T-helper 2 cell (primary cell): ENCODE measurements around the gene WDR4.
A peak's percentile ranks its signal among the peaks of the same experiment; 100 is the strongest.
"Not testable (repeated sequence)": the region's sequence is repeated elsewhere in the genome, so short reads cannot be mapped to it uniquely, and the experiment has no call there.

Experiments
- DNase-seq, 5 experiments: peaks; one replicate each; pipeline versions ENCODE4 v3.0.0 to v3.0.0-alpha.2; 2012 to 2022
- total RNA-seq, 2 donors: gene quantifications; one replicate each; lab custom pipeline; 2026; lab: John Stamatoyannopoulos, UW

WDR4 gene, protein sequence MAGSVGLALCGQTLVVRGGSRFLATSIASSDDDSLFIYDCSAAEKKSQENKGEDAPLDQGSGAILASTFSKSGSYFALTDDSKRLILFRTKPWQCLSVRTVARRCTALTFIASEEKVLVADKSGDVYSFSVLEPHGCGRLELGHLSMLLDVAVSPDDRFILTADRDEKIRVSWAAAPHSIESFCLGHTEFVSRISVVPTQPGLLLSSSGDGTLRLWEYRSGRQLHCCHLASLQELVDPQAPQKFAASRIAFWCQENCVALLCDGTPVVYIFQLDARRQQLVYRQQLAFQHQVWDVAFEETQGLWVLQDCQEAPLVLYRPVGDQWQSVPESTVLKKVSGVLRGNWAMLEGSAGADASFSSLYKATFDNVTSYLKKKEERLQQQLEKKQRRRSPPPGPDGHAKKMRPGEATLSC
- total RNA-seq = 10.3 to 12.8 reads per million in 2 donors

GRCh38 chr21:42878993-42879787 lies at the start of gene WDR4:
TSS of gene WDR4 (minus strand) at chr21:42879539. CDS start at chr21:42879495, 44 bp downstream.
- peak; percentile 92 to 99 (median 98) for DNase-seq

GRCh38 chr21:42927474-42928200 lies 48.3 kb upstream of the WDR4 start:
- not testable (repeated sequence) for DNase-seq

DNA sequence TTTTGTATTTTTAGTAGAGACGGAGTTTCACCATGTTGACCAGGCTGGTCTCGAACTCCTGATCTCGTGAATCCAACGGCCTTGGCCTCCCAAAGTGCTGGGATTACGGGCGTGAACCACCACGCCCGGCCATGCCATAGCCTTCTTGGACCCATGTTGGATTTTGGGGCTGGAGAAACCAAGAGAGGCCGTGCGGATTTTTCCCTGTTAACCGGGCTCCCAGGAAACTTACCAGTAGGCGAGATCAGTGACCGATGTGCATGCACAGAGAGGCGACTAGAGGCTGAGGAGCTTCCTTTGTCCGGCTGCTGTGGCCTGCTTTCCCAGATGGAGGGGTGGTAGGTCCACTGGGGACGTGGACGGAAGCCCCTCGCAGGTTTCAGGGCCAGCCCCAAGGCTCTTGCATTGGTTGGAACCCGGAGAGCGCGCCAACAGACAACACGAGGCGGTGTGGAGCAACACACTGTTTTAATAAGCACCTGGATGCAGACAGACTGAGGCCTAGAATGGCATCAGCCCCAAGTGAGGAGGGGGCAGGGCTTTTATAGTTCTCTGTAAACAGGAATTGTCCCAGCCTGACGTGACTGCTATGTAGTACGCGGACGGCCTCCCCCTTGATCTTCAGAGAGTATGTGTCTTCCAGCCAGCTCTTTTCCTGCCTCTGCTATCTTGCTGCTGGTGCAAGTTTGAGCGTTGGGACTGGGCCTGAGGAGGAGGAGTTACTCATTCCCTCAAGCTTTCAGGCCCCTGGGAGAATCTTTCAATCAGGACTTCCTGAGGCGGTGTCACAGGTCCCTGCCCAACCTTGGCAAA lies 46.0 kb upstream of the WDR4 start, which contains the start of gene ERVH48-1:
Gene ERVH48-1 (minus strand): TSS at position 517 of the 813 bp plus-strand sequence. CDS start 6,624 bp downstream, outside the sequence.
- no peak for DNase-seq

DNA sequence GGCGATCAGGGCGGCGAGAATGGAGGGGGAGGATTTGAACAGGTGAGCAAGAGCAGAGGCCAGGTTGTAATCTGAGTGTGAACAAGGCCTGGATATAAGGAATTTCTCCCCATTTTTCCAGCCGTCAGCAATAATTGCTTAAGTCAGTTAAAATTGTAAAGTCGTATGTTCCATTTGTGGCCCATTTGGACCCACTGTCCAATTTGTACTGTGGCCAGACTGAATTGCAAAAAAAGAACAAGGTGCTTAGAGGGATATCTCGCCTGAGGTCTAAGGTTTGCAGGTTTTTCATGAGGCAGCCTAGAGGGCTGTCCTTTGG lies 45.1 kb upstream of the WDR4 start:
- no peak for DNase-seq

DNA sequence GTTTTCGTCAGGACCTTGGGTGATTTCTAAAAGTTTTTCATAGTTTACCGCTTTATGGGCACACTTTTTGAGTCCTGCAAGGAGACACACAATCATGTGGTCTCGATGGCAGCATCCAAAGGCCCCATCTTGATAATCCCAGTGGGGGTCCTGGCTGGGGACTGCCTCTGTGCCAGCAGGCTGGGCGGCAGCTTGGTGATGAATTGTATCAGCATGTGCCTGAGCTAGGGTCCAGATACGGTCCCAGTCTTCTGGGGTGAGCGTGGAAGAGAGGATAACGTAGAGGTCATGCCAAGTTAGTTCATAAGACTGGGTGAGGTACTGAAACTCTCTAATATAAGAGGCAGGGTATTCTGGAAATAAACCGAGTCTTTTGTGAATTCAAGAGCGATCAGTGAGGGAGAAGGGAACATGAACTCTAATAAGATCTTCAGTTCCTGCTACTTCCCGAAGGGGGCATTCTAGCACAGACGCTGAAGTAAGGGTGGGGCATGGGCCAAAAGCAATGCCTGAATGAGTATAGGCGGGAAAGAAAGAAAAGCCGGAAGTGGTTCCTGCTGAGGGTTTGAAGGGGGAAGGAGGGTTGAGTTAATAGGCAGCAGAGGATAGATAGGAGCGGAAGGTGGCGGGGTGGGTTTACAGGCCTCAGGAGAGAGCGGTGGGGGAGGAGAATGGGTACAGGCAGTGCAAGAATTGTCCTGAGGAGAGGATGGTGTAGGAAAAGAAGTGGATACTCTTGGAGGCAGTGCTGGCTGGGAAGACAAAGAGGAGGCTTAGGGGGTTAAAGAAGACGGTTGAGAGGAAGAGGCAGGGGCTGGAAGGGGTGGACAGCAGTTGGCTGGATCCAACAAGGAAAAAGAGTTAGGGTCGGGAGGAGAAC lies 44.5 kb upstream of the WDR4 start:
- peak in 4 of 5 experiments; percentile 30 to 90 (median 50) for DNase-seq

DNA sequence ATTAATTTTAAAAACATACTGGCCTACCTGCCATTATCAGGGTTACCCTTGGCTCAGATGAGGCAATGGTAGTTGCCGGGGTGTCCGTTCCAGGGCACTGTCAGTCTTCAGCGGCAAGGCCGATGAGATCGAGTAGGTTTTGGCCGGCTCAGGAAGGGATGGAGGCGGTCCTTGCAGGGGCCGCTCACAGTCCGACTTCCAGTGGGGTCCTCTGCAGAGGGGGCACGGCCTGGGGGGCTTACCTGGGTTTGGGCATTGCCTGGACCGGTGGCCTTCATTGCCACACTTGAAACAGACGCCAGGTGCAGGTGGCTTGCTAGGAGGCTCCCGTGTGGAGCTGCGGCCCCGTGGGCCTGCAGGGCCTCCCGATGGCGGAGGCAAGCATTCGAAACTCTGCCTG lies 43.6 kb upstream of the WDR4 start:
- no peak for DNase-seq

DNA sequence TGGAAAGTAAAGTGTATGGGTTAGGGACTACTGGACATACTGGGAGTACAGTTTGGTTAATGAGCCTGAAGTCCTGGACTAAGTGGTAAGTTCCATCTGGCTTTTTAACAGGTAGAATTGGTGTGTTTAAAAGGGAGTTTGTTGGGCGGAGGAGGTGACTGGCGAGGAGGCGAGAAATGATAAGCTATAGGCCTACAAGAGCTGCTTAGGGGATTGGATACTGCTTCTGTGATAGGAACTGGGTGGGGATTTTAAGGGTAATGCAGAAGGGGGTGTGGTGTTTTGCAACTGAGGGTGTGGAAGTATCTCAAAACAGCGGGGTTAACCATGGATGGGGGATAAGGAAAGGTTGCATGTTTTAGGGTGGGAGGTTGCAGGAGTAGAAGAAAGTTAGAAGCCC lies 42.6 kb upstream of the WDR4 start:
- no peak for DNase-seq

GRCh38 chr21:42918291-42918690 lies 39.0 kb upstream of the WDR4 start:
- no peak for DNase-seq

GRCh38 chr21:42913476-42913875 lies 34.1 kb upstream of the WDR4 start:
- no peak for DNase-seq

DNA sequence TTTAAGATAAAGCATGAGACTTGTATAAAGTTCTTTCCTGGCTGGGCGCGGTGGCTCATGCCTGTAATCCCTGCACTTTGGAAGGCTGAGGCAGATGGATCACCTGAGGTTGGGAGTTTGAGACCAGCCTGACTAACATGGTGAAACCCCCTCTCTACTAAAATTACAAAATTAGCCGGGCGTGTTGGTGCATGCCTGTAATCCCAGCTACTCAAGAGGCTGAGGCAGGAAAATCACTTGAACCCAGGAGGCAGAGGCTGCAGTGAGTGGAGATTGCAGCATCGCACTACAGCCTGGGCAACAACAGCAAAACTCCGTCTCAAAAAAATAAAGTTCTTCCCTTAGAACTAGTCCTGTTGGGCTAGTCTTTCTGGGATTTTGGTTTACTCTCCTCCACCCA lies 32.6 kb upstream of the WDR4 start:
- DNase-seq = not testable (repeated sequence)

DNA sequence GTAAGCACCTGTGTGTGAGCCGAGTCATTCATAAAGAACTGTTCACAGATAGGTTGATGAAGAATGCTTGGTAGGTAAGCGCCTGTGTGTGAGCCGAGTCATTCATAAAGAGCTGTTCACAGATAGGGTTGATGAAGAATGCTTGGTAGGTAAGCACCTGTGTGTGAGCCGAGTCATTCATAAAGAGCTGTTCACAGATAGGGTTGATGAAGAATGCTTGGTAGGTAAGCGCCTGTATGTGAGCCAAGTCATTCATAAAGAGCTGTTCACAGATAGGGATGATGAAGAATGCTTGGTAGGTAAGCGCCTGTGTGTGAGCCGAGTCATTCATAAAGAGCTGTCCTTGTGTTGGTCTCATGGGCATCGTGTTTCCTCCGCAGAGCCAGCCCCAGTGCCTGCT lies 29.1 kb upstream of the WDR4 start:
- not testable (repeated sequence) for DNase-seq

- no peak for DNase-seq
These were observed 26.9 kb upstream of the WDR4 start for GRCh38 chr21:42906233-42906632.

GRCh38 chr21:42905195-42905594 lies 25.9 kb upstream of the WDR4 start:
- no peak for DNase-seq

DNA sequence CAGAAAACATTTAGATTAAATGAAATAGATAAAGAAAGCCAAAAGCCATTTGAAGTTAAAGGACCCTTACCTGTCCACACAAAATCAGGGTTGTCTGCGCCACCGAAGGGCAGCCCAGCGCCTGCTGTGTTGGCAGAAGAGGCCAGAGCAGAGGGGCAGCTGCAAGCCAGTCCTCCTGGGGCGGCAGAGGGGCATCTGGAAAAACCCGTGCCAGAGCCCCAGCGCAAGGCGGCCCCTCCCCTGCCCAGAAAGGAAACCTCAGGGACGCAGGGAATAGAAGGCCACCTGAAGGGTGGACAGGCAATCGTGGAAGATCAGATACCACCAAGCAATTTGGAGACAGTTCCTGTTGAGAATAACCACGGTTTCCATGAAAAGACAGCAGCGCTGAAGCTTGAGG lies 24.5 kb upstream of the WDR4 start:
- no peak for DNase-seq

- no peak for DNase-seq
These were observed 21.1 kb upstream of the WDR4 start for GRCh38 chr21:42900446-42900845.

DNA sequence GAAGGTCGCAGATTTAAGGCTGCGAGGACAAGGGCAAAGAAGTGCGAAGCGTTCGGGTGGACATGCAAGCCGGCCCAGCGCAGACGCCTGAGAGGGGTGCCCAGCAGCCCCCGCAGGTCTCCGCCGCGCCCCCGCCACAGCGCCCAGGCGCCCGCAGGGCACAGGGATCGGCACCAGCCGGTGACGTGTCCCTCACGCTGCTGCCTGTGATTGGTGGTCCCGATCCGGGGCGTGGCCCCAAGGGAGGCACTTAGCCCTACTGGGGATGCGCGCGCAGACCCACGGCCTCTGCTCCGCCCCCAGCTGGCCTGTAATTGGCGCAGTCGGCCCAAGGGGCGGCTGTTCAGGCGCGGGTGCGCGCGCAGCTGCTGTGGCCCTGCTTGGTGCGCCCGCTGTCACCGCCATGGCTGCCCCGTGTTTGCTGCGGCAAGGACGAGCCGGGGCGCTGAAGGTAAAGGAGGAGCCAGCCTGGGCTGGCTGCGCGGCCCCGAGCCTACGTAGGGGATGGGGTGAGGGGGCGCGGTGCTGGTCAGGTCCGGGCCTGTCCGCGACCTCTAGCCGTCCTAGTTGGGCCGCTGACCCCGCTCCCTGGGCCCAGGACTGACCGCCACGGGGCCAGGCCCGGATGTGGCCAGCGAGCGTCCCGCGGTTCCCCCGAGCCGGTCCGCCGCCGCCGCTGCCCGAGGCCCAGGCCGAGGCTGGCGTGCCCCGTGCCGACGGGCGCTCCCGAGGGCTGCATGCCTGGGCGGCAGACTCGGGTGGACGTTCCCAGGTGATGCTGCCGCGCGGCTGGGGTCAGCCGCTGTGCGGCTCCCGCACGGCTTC lies 13.8 kb upstream of the WDR4 start, which contains the start of gene NDUFV3:
Gene NDUFV3 (plus strand): TSS at position 379 of the 825 bp plus-strand sequence. CDS start 25 bp downstream, at position 404.
- DNase-seq = peak; percentile 97 to 100 (median 100)

DNA sequence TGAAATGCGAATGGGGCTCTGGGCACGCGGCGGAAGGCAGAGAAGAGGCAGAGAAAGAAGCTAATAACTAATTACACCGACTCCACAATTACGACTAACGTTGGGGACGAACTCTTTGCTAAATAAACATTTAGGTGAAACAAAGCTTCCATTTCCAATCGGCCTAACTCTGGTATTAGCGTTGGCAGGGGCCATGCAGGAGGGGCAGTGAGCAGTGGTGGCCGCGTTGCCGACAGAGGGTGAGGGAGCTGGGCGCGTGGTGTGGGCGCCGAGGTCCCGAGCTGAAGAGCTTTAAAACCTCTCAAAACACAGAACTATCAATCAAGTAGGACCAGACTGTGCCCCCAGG lies 13.2 kb upstream of the WDR4 start:
- no peak for DNase-seq

- no peak for DNase-seq
These were observed 8.0 kb upstream of the WDR4 start for GRCh38 chr21:42887326-42887725.

GRCh38 chr21:42883921-42884320 lies 4.6 kb upstream of the WDR4 start:
- DNase-seq = no peak

GRCh38 chr21:42880352-42880751 lies 1.0 kb upstream of the WDR4 start:
- DNase-seq = no peak
